ENCODE results near the gene DCAF8L1. TPM values are rescaled to one million over a fixed set of nuclear protein-coding genes. Genes with fewer than 3 reads are reported as not detected.

Gene DCAF8L1
- not detected for total RNA-seq
- total RNA-seq (2013) = not detected

GRCh38 chrX:27981349-27981748 is at the start of gene DCAF8L1:
DCAF8L1 (minus strand) TSS chrX:27981449; CDS start chrX:27981334, 115 bp downstream.
- no peak within 1 kb of the TSS for H3K4me3 Mint-ChIP-seq
- H3K27me3 Mint-ChIP-seq (ENCODE audit: low read depth in 2 of 2) = no peaks in the 10 kb centered on the region

GRCh38 chrX:28022371-28022770 is 41.1 kb upstream of the DCAF8L1 start:
- Mint-ChIP-seq H3K27me3 (ENCODE audit: low read depth in 2 of 2) (no peaks in the 10 kb centered on the region), H3K27ac (no peak overlapping the region)
- TF ChIP-seq, protein P1, sequence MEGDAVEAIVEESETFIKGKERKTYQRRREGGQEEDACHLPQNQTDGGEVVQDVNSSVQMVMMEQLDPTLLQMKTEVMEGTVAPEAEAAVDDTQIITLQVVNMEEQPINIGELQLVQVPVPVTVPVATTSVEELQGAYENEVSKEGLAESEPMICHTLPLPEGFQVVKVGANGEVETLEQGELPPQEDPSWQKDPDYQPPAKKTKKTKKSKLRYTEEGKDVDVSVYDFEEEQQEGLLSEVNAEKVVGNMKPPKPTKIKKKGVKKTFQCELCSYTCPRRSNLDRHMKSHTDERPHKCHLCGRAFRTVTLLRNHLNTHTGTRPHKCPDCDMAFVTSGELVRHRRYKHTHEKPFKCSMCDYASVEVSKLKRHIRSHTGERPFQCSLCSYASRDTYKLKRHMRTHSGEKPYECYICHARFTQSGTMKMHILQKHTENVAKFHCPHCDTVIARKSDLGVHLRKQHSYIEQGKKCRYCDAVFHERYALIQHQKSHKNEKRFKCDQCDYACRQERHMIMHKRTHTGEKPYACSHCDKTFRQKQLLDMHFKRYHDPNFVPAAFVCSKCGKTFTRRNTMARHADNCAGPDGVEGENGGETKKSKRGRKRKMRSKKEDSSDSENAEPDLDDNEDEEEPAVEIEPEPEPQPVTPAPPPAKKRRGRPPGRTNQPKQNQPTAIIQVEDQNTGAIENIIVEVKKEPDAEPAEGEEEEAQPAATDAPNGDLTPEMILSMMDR (IDR thresholded peaks at IDR 0.05) = no peak

More at GRCh38 chrX:27981349-27981748, at the start of gene DCAF8L1:
- TF ChIP-seq, protein P1 (IDR thresholded peaks at IDR 0.05) = no peak
- WGBS (ENCODE audit: insufficient coverage) = 87% methylated on average over 14 of the region's 14 CpGs
- H3K4me1 ChIP-seq (ENCODE audit: control insufficient read depth, insufficient read depth, low read length) = no peaks in the 10 kb centered on the region
- peaks cover 3% of the 10 kb centered on the region for H3K9me3 ChIP-seq (ENCODE audit: control insufficient read depth, insufficient read depth, low read length)
- H3K27me3 ChIP-seq (ENCODE audit: control insufficient read depth, insufficient read depth, low read length) = no peaks in the 10 kb centered on the region
- DNase-seq (no peak), ATAC-seq (no peak)
- Mint-ChIP-seq H3K9me3 (peaks cover 4% of the 10 kb centered on the region in 2 donors), H3K4me1 (no peaks in the 10 kb centered on the region), H3K27ac (no peak within 1 kb of the TSS), H3K36me3 (no peaks in the 10 kb centered on the region)
- H3K4me3 ChIP-seq (ENCODE audit: low read length) = no peak within 1 kb of the TSS
- H3K36me3 ChIP-seq (ENCODE audit: control insufficient read depth, insufficient read depth, low read length) = no peaks in the 10 kb centered on the region
- intact Hi-C loops (cut with micrococcal nuclease) = no loop called here
- H3K27ac ChIP-seq (ENCODE audit: low read length) = no peak within 1 kb of the TSS

GRCh38 chrX:28016823-28017222 is 35.6 kb upstream of the DCAF8L1 start:
- DNase-seq = no peak
- WGBS (ENCODE audit: insufficient coverage) = 50% methylated on average over 1 of the region's 1 CpG
- no peaks in the 10 kb centered on the region for H3K4me1 ChIP-seq (ENCODE audit: control insufficient read depth, insufficient read depth, low read length)
- Mint-ChIP-seq H3K4me3 (no peak overlapping the region), H3K4me1 (no peaks in the 10 kb centered on the region), H3K27me3 (ENCODE audit: low read depth in 2 of 2) (no peaks in the 10 kb centered on the region), H3K9me3 (peaks cover 0 to 3% of the 10 kb centered on the region in 2 donors), H3K27ac (no peak overlapping the region), H3K36me3 (no peaks in the 10 kb centered on the region)
- no peaks in the 10 kb centered on the region for H3K36me3 ChIP-seq (ENCODE audit: control insufficient read depth, insufficient read depth, low read length)
- H3K9me3 ChIP-seq (ENCODE audit: control insufficient read depth, insufficient read depth, low read length) = no peaks in the 10 kb centered on the region
- intact Hi-C loops (cut with micrococcal nuclease) = no loop called here
- TF ChIP-seq, protein P1 (IDR thresholded peaks at IDR 0.05) = no peak
- H3K27me3 ChIP-seq (ENCODE audit: control insufficient read depth, insufficient read depth, low read length) = no peaks in the 10 kb centered on the region
- ATAC-seq = no peak
- no peak overlapping the region for H3K27ac ChIP-seq (ENCODE audit: low read length)
- no peak overlapping the region for H3K4me3 ChIP-seq (ENCODE audit: low read length)

More at GRCh38 chrX:28022371-28022770, 41.1 kb upstream of the DCAF8L1 start:
- intact Hi-C loops (cut with micrococcal nuclease) = no loop called here
- no peaks in the 10 kb centered on the region for H3K36me3 ChIP-seq (ENCODE audit: control insufficient read depth, insufficient read depth, low read length)
- no CpG with 5 or more reads among the region's 2 CpGs for WGBS (ENCODE audit: insufficient coverage)
- H3K4me3 ChIP-seq (ENCODE audit: low read length) = no peak overlapping the region
- H3K4me1 Mint-ChIP-seq = no peaks in the 10 kb centered on the region
- no peaks in the 10 kb centered on the region for H3K36me3 Mint-ChIP-seq
- no peaks in the 10 kb centered on the region for H3K9me3 ChIP-seq (ENCODE audit: control insufficient read depth, insufficient read depth, low read length)
- DNase-seq (no peak), ATAC-seq (no peak)
- no peaks in the 10 kb centered on the region for H3K4me1 ChIP-seq (ENCODE audit: control insufficient read depth, insufficient read depth, low read length)
- H3K4me3 Mint-ChIP-seq = no peak overlapping the region
- peaks cover 0 to 7% of the 10 kb centered on the region in 2 donors for H3K9me3 Mint-ChIP-seq
- no peak overlapping the region for H3K27ac ChIP-seq (ENCODE audit: low read length)
- H3K27me3 ChIP-seq (ENCODE audit: control insufficient read depth, insufficient read depth, low read length) = no peaks in the 10 kb centered on the region

GRCh38 chrX:28015993-28016392 is 34.7 kb upstream of the DCAF8L1 start:
- H3K9me3 Mint-ChIP-seq = peaks cover 0 to 3% of the 10 kb centered on the region in 2 donors
- 84% methylated on average over 6 of the region's 6 CpGs for WGBS (ENCODE audit: insufficient coverage)
- H3K4me1 Mint-ChIP-seq = no peaks in the 10 kb centered on the region
- ATAC-seq (no peak), DNase-seq (no peak)
- H3K27me3 ChIP-seq (ENCODE audit: control insufficient read depth, insufficient read depth, low read length) = no peaks in the 10 kb centered on the region
- H3K36me3 Mint-ChIP-seq = no peaks in the 10 kb centered on the region
- H3K4me3 Mint-ChIP-seq = no peak overlapping the region
- no peak overlapping the region for H3K4me3 ChIP-seq (ENCODE audit: low read length)
- TF ChIP-seq, protein P1 (IDR thresholded peaks at IDR 0.05) = no peak
- no peak overlapping the region for H3K27ac Mint-ChIP-seq
- no peaks in the 10 kb centered on the region for H3K9me3 ChIP-seq (ENCODE audit: control insufficient read depth, insufficient read depth, low read length)
- no peaks in the 10 kb centered on the region for H3K36me3 ChIP-seq (ENCODE audit: control insufficient read depth, insufficient read depth, low read length)
- intact Hi-C loops (cut with micrococcal nuclease) = no loop called here
- no peaks in the 10 kb centered on the region for H3K4me1 ChIP-seq (ENCODE audit: control insufficient read depth, insufficient read depth, low read length)
- no peaks in the 10 kb centered on the region for H3K27me3 Mint-ChIP-seq (ENCODE audit: low read depth in 2 of 2)
- no peak overlapping the region for H3K27ac ChIP-seq (ENCODE audit: low read length)

Data from natural killer cell (primary cell).